ENCODE measurements around the gene MAGI2. TPM values are rescaled to one million over a fixed set of nuclear protein-coding genes. Genes with fewer than 3 reads are reported as not detected.

The MAGI2 gene
- polyA plus RNA-seq, 3 donors = 0.03 to 0.11 TPM; not detected in 1

DNA sequence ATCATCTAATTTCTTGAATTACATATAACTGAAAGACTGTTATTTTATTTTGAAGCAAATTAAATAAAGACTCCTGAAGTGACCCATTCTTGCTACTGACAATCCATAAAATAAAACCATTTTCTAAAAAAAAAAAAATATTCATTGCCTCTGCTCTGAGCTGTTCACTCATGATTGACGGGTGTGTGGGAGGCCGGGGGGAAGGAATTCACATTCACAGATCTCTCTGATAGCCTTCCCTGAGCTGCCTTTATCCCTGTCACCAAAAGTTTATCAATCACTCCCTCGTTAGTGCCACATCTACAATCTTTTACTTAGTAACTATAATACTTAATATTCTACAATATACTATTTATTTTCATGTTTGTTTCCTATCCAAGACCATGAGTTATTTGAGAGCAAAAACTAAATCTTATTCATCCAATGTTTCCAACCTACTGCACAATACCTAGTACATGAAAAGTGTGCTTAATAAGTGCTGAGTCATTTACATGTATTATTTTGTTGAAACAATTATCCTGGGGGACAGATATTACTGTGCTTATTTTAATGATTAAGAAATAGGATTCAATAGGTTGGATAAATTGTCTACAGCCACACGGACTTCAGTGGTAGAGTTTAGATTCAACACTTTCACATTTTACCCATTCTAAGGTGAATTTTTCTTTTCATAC is 1036.2 kb downstream of the MAGI2 start:
- peaks cover 0 to 3% of the 10 kb centered on the region in 2 donors for H3K9me3 ChIP-seq (replicated peaks in 1 of 2; ENCODE audit: control insufficient read depth in 1 of 2, insufficient read depth in 1 of 2, low read length in 2 of 2)
- H3K36me3 ChIP-seq (replicated peaks in 1 of 2; ENCODE audit: control insufficient read depth in 1 of 2, insufficient read depth in 2 of 2, low read length in 2 of 2) = no peaks in the 10 kb centered on the region
- DNase-seq = no peak
- H3K4me2 ChIP-seq (replicated peaks; ENCODE audit: extremely low read depth, low read length, poor library complexity, severe bottlenecking) = no peak overlapping the region
- Mint-ChIP-seq H3K27me3 (ENCODE audit: low read depth in 3 of 3) (no peaks in the 10 kb centered on the region), H3K27ac (no peak overlapping the region), H3K36me3 (no peaks in the 10 kb centered on the region), H3K4me3 (no peak overlapping the region), H3K4me1 (peaks cover 10% of the 10 kb centered on the region), H3K9me3 (peaks cover 0 to 8% (median 4%) of the 10 kb centered on the region in 7 donors)
- no peak overlapping the region for H2AFZ ChIP-seq (ENCODE audit: insufficient read depth, low read depth, low read length, poor library complexity, severe bottlenecking)
- H3K79me2 ChIP-seq (ENCODE audit: insufficient read depth, low read length) = no peaks in the 10 kb centered on the region
- H3K27me3 ChIP-seq (ENCODE audit: control insufficient read depth in 2 of 2, insufficient read depth in 2 of 2, low read length in 2 of 2) = no peaks in the 10 kb centered on the region
- no CpG with 5 or more reads among the region's 4 CpGs for WGBS (ENCODE audit: insufficient coverage)
- no peak overlapping the region for H3K4me3 ChIP-seq (replicated peaks in 1 of 3; ENCODE audit: low read depth in 2 of 3, low read length in 3 of 3)
- no peak overlapping the region for H3K9ac ChIP-seq (ENCODE audit: insufficient read depth, low read length, poor library complexity, severe bottlenecking)
- intact Hi-C loops (cut with micrococcal nuclease) = no loop called here
- no peak overlapping the region for H3K27ac ChIP-seq (ENCODE audit: low read depth in 1 of 2, low read length in 2 of 2)
- H4K20me1 ChIP-seq (ENCODE audit: insufficient read depth, low read length) = no peaks in the 10 kb centered on the region
- TF ChIP-seq, protein P1, sequence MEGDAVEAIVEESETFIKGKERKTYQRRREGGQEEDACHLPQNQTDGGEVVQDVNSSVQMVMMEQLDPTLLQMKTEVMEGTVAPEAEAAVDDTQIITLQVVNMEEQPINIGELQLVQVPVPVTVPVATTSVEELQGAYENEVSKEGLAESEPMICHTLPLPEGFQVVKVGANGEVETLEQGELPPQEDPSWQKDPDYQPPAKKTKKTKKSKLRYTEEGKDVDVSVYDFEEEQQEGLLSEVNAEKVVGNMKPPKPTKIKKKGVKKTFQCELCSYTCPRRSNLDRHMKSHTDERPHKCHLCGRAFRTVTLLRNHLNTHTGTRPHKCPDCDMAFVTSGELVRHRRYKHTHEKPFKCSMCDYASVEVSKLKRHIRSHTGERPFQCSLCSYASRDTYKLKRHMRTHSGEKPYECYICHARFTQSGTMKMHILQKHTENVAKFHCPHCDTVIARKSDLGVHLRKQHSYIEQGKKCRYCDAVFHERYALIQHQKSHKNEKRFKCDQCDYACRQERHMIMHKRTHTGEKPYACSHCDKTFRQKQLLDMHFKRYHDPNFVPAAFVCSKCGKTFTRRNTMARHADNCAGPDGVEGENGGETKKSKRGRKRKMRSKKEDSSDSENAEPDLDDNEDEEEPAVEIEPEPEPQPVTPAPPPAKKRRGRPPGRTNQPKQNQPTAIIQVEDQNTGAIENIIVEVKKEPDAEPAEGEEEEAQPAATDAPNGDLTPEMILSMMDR (IDR thresholded peaks at IDR 0.05) = no peak
- no peaks in the 10 kb centered on the region for H3K4me1 ChIP-seq (ENCODE audit: control insufficient read depth in 1 of 2, insufficient read depth in 2 of 2, low read length in 2 of 2)

DNA sequence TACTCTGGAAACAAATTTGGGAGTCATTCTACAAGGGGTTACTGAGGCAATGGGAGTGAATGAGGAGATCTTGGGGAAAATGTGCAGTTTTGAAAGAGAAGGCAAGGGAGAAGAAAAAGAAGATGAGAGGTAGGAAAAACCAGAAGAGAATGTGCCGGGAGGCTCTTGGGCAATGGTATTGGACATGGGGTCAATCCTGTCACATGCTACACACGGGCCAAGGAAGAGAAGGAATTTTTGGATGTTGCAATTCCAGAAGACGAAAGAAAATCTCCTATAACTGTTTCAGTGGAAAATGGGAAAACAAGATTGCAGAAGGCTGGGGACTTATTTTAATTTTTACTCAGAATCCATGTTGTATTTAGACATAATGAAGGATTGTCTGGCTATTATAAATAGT is 1039.9 kb downstream of the MAGI2 start:
- 89% methylated on average over 1 of the region's 3 CpGs for WGBS (ENCODE audit: insufficient coverage)
- H3K27ac Mint-ChIP-seq = no peak overlapping the region
- H3K4me1 Mint-ChIP-seq = no peaks in the 10 kb centered on the region

More for the DNA sequence above, 1039.9 kb downstream of the MAGI2 start:
- DNase-seq = no peak
- Histone ChIP-seq H3K79me2 (ENCODE audit: insufficient read depth, low read length) (no peaks in the 10 kb centered on the region), H3K4me2 (replicated peaks; ENCODE audit: extremely low read depth, low read length, poor library complexity, severe bottlenecking) (no peak overlapping the region), H3K9ac (ENCODE audit: insufficient read depth, low read length, poor library complexity, severe bottlenecking) (no peak overlapping the region), H3K36me3 (replicated peaks in 1 of 2; ENCODE audit: control insufficient read depth in 1 of 2, insufficient read depth in 2 of 2, low read length in 2 of 2) (no peaks in the 10 kb centered on the region), H4K20me1 (ENCODE audit: insufficient read depth, low read length) (no peaks in the 10 kb centered on the region), H3K4me1 (ENCODE audit: control insufficient read depth in 1 of 2, insufficient read depth in 2 of 2, low read length in 2 of 2) (no peaks in the 10 kb centered on the region), H3K27ac (ENCODE audit: low read depth in 1 of 2, low read length in 2 of 2) (no peak overlapping the region), H2AFZ (ENCODE audit: insufficient read depth, low read depth, low read length, poor library complexity, severe bottlenecking) (no peak overlapping the region), H3K4me3 (replicated peaks in 1 of 3; ENCODE audit: low read depth in 2 of 3, low read length in 3 of 3) (no peak overlapping the region), H3K27me3 (ENCODE audit: control insufficient read depth in 2 of 2, insufficient read depth in 2 of 2, low read length in 2 of 2) (no peaks in the 10 kb centered on the region), H3K9me3 (replicated peaks in 1 of 2; ENCODE audit: control insufficient read depth in 1 of 2, insufficient read depth in 1 of 2, low read length in 2 of 2) (no peaks in the 10 kb centered on the region)
- H3K36me3 Mint-ChIP-seq = no peaks in the 10 kb centered on the region
- TF ChIP-seq, protein P1 (IDR thresholded peaks at IDR 0.05) = no peak
- no peaks in the 10 kb centered on the region for H3K27me3 Mint-ChIP-seq (ENCODE audit: low read depth in 3 of 3)
- no peak overlapping the region for H3K4me3 Mint-ChIP-seq
- intact Hi-C loops (cut with micrococcal nuclease) = no loop called here
- peaks cover 0 to 7% (median 4%) of the 10 kb centered on the region in 7 donors for H3K9me3 Mint-ChIP-seq

All from CD14-positive monocyte (primary cell).